WTC11 (cell line): ENCODE data around the gene PHLDB2. TPM values are rescaled to one million over a fixed set of nuclear protein-coding genes. Genes with fewer than 3 reads are reported as not detected.

Source experiments
- ATAC-seq: fragments of 200-7000 bp; cut with Tn5 transposase; 2 replicates; pipeline ENCODE4 v1.10.0; 2021; ENCODE audit warnings: mild to moderate bottlenecking, moderate library complexity
- CTCF ChIA-PET: fragments of 300-600 bp; sonication (Branson Sonifier 250); formaldehyde crosslinking; loops from one replicate; lab custom pipeline; 2021; ENCODE audit warnings: antibody characterized with exemption; lab: Charles Lee
- POLR2A ChIA-PET: fragments of 350-600 bp; sonication (Branson Sonifier 250); formaldehyde crosslinking; loops from one replicate; lab custom pipeline; 2021; ENCODE audit warnings: antibody characterized with exemption; lab: Charles Lee
- DNase-seq: peaks from one replicate; pipeline ENCODE4 v3.0.0; 2021; ENCODE audit warnings: low spot score
- H3K27ac Mint-ChIP-seq: 2 replicates; pipeline ENCODE4 v1.8.0; 2021; ENCODE audit warnings: mixed read lengths
- H3K27me3 Mint-ChIP-seq: 2 replicates; pipeline ENCODE4 v1.8.0; 2021; ENCODE audit warnings: low read depth, mild to moderate bottlenecking, moderate library complexity, mixed read lengths
- H3K36me3 Mint-ChIP-seq: 2 replicates; pipeline ENCODE4 v1.8.0; 2021; ENCODE audit warnings: mixed read lengths
- H3K4me1 Mint-ChIP-seq: 2 replicates; pipeline ENCODE4 v1.8.0; 2022; ENCODE audit warnings: mixed read lengths
- H3K4me3 Mint-ChIP-seq: 2 replicates; pipeline ENCODE4 v1.8.0; 2021; ENCODE audit warnings: mild to moderate bottlenecking, moderate library complexity, mixed read lengths
- H3K9me3 Mint-ChIP-seq: 2 replicates; pipeline ENCODE4 v1.8.0; 2021; ENCODE audit warnings: mixed read lengths
- CBFB ChIP-seq: sonication (generic); formaldehyde crosslinking; IDR thresholded peaks from 2 replicates; pipeline ENCODE4 v1.8.1; 2022; ENCODE audit warnings: mild to moderate bottlenecking, low read depth, missing genetic modification reagents
- CDX4 ChIP-seq: fragments of 250-450 bp; sonication (Bioruptor Pico); IDR thresholded peaks from 2 replicates; pipeline ENCODE4 v1.9.0; 2021; ENCODE audit warnings: moderate library complexity, mild to moderate bottlenecking, inconsistent platforms, borderline replicate concordance
- E2F1 ChIP-seq: sonication (generic); formaldehyde crosslinking; IDR thresholded peaks from 2 replicates; pipeline ENCODE4 v1.8.0; 2022; ENCODE audit warnings: mild to moderate bottlenecking, missing genetic modification reagents
- EMX1 ChIP-seq: fragments of 250-450 bp; sonication (Bioruptor Pico); IDR thresholded peaks from 2 replicates; pipeline ENCODE4 v1.8.0; 2021; ENCODE audit warnings: mild to moderate bottlenecking
- ERG ChIP-seq: fragments of 250-450 bp; sonication (Bioruptor Pico); IDR thresholded peaks from 2 replicates; pipeline ENCODE4 v1.8.0; 2021; ENCODE audit warnings: mild to moderate bottlenecking
- ESRRA ChIP-seq: sonication (generic); formaldehyde crosslinking; IDR thresholded peaks from 2 replicates; pipeline ENCODE4 v1.8.1; 2022; ENCODE audit warnings: mild to moderate bottlenecking, missing genetic modification reagents, borderline replicate concordance
- ETV6 ChIP-seq: sonication (generic); formaldehyde crosslinking; IDR thresholded peaks from 2 replicates; pipeline ENCODE4 v1.8.1; 2022; ENCODE audit warnings: mild to moderate bottlenecking, missing genetic modification reagents
- FOXP1 ChIP-seq: sonication (generic); formaldehyde crosslinking; IDR thresholded peaks from 2 replicates; pipeline ENCODE4 v1.8.0; 2022; ENCODE audit warnings: missing genetic modification reagents, mild to moderate bottlenecking, moderate library complexity, borderline replicate concordance
- GABPB1 ChIP-seq: sonication (generic); formaldehyde crosslinking; IDR thresholded peaks from 2 replicates; pipeline ENCODE4 v1.8.1; 2023; ENCODE audit warnings: mild to moderate bottlenecking, missing genetic modification reagents
- HMGXB4 ChIP-seq: sonication (generic); formaldehyde crosslinking; IDR thresholded peaks from 2 replicates; pipeline ENCODE4 v1.8.1; 2023; ENCODE audit warnings: mild to moderate bottlenecking, moderate library complexity, missing genetic modification reagents
- NFATC4 ChIP-seq: fragments of 250-450 bp; sonication (Bioruptor Pico); IDR thresholded peaks from 2 replicates; pipeline ENCODE4 v1.9.0; 2021; ENCODE audit warnings: mild to moderate bottlenecking
- NFE2L1 ChIP-seq: sonication (generic); formaldehyde crosslinking; IDR thresholded peaks from 2 replicates; pipeline ENCODE4 v1.8.1; 2023; ENCODE audit warnings: missing genetic modification reagents
- NR1H2 ChIP-seq: sonication (generic); formaldehyde crosslinking; IDR thresholded peaks from 2 replicates; pipeline ENCODE4 v1.9.0; 2021; ENCODE audit warnings: mild to moderate bottlenecking, moderate library complexity, missing genetic modification reagents
- PRRX2 ChIP-seq: fragments of 250-450 bp; sonication (Bioruptor Pico); IDR thresholded peaks from 2 replicates; pipeline ENCODE4 v1.8.0; 2021; ENCODE audit warnings: mild to moderate bottlenecking
- TEAD1 ChIP-seq: sonication (generic); formaldehyde crosslinking; IDR thresholded peaks from 2 replicates; pipeline ENCODE4 v1.8.0; 2022; ENCODE audit warnings: mild to moderate bottlenecking, missing genetic modification reagents
- TEAD4 ChIP-seq: sonication (generic); formaldehyde crosslinking; IDR thresholded peaks from 2 replicates; pipeline ENCODE4 v1.8.0; 2022; ENCODE audit warnings: mild to moderate bottlenecking, missing genetic modification reagents
- USF2 ChIP-seq: sonication (generic); formaldehyde crosslinking; IDR thresholded peaks from 2 replicates; pipeline ENCODE4 v1.8.1; 2023; ENCODE audit warnings: mild to moderate bottlenecking, missing genetic modification reagents, moderate library complexity
- ZBTB43 ChIP-seq: sonication (generic); formaldehyde crosslinking; IDR thresholded peaks from 2 replicates; pipeline ENCODE4 v1.8.1; 2023; ENCODE audit warnings: mild to moderate bottlenecking, missing genetic modification reagents
- ZNF532 ChIP-seq: fragments of 250-450 bp; sonication (Bioruptor Pico); IDR thresholded peaks from 2 replicates; pipeline ENCODE4 v1.9.0; 2021; ENCODE audit warnings: mild to moderate bottlenecking, borderline replicate concordance
- total RNA-seq: library from RNA; stranded (reverse); gene quantifications from 3 replicates; pipeline ENCODE4 v1.2.3, GENCODE V29; 2021

PHLDB2 gene
- total RNA-seq, 1 experiment from 2014 or later, result 40.3 TPM

GRCh38 chr3:112013784-112014143 lies 154.7 kb downstream of the PHLDB2 start:
- H3K4me3 Mint-ChIP-seq, result no peak overlapping the region
- TF ChIP-seq ZBTB43 (CRISPR knock-in tag) (no peak), NR1H2 (CRISPR knock-in tag) (no peak), ZNF532 (CRISPR knock-in tag) (no peak), TEAD4 (CRISPR knock-in tag) (no peak), HMGXB4 (CRISPR knock-in tag) (no peak), CDX4 (CRISPR knock-in tag) (no peak)
- ChIA-PET CTCF (interaction anchor here (0.5 to 3.4 kb wide), 79 partner anchors 8 to 1665 kb away, joined by 3 to 150 read pairs (median 5); partner anchors contain the start of genes ABHD10, TAGLN3 and TMPRSS7), POLR2A (interaction anchor here (1.3 to 1.7 kb wide), 3 partner anchors 15 to 35 kb away, joined by 4 to 6 read pairs (median 4); partner anchors contain the start of genes ABHD10 and TAGLN3)
- ATAC-seq, result peak; percentile 14
- DNase-seq, result no peak
- H3K9me3 Mint-ChIP-seq, result no peaks in the 10 kb centered on the region
- H3K27me3 Mint-ChIP-seq, result no peaks in the 10 kb centered on the region
- H3K27ac Mint-ChIP-seq, result no peak overlapping the region
- no peaks in the 10 kb centered on the region for H3K36me3 Mint-ChIP-seq
- H3K4me1 Mint-ChIP-seq, result peaks cover 9% of the 10 kb centered on the region; the same call in 1 of the 2 replicates

GRCh38 chr3:112017091-112017490 lies 158.0 kb downstream of the PHLDB2 start:
- CTCF ChIA-PET, result interaction anchor here (0.9 to 2.7 kb wide), 2 partner anchors 26 to 28 kb away, joined by 3 to 12 read pairs; no protein-coding TSS in a partner anchor
- no peak overlapping the region for H3K4me3 Mint-ChIP-seq
- ATAC-seq, result no peak
- no peak for DNase-seq
- H3K9me3 Mint-ChIP-seq, result peaks cover 10% of the 10 kb centered on the region
- H3K27me3 Mint-ChIP-seq, result no peaks in the 10 kb centered on the region; the same call in 1 of the 2 replicates
- TF ChIP-seq CBFB (CRISPR knock-in tag), result no peak
- no peak for TF ChIP-seq NFE2L1 (CRISPR knock-in tag)
- TF ChIP-seq ESRRA (CRISPR knock-in tag), result no peak
- no peak for TF ChIP-seq GABPB1
- TF ChIP-seq USF2, result no peak
- H3K27ac Mint-ChIP-seq, result no peak overlapping the region
- no peaks in the 10 kb centered on the region for H3K36me3 Mint-ChIP-seq
- peaks cover 9% of the 10 kb centered on the region; the same call in 1 of the 2 replicates for H3K4me1 Mint-ChIP-seq
- POLR2A ChIA-PET, result no interaction called here

- ChIA-PET CTCF (interaction anchor here (0.6 to 2.7 kb wide), 2 partner anchors 29 to 604 kb away, joined by 4 to 12 read pairs; no protein-coding TSS in a partner anchor), POLR2A (no interaction called here)
- ATAC-seq (no peak), DNase-seq (no peak)
- Mint-ChIP-seq H3K4me1 (peaks cover 3% of the 10 kb centered on the region; the same call in 1 of the 2 replicates), H3K4me3 (no peak overlapping the region), H3K36me3 (no peaks in the 10 kb centered on the region), H3K9me3 (peaks cover 14% of the 10 kb centered on the region), H3K27me3 (no peaks in the 10 kb centered on the region; the same call in 1 of the 2 replicates), H3K27ac (no peak overlapping the region)
- TF ChIP-seq ETV6 (CRISPR knock-in tag) (no peak), NFATC4 (no peak), PRRX2 (CRISPR knock-in tag) (no peak), ERG (CRISPR knock-in tag) (no peak), TEAD1 (no peak), E2F1 (CRISPR knock-in tag) (no peak), EMX1 (CRISPR knock-in tag) (no peak), FOXP1 (CRISPR knock-in tag) (no peak)
Observed at GRCh38 chr3:112018712-112019111, 159.6 kb downstream of the PHLDB2 start.
